Hippocampal formation (tissue), 2 donors: ENCODE data around the gene HEG1.
A peak's percentile ranks its signal among the peaks of the same experiment; 100 is the strongest.
"Not testable (repeated sequence)": the region's sequence is repeated elsewhere in the genome, so short reads cannot be mapped to it uniquely, and the experiment has no call there.

Experiments
- DNase-seq, 2 donors: peaks; one replicate each; lab custom pipeline; 2025; lab: John Stamatoyannopoulos, UW

Gene HEG1, protein sequence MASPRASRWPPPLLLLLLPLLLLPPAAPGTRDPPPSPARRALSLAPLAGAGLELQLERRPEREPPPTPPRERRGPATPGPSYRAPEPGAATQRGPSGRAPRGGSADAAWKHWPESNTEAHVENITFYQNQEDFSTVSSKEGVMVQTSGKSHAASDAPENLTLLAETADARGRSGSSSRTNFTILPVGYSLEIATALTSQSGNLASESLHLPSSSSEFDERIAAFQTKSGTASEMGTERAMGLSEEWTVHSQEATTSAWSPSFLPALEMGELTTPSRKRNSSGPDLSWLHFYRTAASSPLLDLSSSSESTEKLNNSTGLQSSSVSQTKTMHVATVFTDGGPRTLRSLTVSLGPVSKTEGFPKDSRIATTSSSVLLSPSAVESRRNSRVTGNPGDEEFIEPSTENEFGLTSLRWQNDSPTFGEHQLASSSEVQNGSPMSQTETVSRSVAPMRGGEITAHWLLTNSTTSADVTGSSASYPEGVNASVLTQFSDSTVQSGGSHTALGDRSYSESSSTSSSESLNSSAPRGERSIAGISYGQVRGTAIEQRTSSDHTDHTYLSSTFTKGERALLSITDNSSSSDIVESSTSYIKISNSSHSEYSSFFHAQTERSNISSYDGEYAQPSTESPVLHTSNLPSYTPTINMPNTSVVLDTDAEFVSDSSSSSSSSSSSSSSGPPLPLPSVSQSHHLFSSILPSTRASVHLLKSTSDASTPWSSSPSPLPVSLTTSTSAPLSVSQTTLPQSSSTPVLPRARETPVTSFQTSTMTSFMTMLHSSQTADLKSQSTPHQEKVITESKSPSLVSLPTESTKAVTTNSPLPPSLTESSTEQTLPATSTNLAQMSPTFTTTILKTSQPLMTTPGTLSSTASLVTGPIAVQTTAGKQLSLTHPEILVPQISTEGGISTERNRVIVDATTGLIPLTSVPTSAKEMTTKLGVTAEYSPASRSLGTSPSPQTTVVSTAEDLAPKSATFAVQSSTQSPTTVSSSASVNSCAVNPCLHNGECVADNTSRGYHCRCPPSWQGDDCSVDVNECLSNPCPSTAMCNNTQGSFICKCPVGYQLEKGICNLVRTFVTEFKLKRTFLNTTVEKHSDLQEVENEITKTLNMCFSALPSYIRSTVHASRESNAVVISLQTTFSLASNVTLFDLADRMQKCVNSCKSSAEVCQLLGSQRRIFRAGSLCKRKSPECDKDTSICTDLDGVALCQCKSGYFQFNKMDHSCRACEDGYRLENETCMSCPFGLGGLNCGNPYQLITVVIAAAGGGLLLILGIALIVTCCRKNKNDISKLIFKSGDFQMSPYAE (N-terminal part only)

DNA sequence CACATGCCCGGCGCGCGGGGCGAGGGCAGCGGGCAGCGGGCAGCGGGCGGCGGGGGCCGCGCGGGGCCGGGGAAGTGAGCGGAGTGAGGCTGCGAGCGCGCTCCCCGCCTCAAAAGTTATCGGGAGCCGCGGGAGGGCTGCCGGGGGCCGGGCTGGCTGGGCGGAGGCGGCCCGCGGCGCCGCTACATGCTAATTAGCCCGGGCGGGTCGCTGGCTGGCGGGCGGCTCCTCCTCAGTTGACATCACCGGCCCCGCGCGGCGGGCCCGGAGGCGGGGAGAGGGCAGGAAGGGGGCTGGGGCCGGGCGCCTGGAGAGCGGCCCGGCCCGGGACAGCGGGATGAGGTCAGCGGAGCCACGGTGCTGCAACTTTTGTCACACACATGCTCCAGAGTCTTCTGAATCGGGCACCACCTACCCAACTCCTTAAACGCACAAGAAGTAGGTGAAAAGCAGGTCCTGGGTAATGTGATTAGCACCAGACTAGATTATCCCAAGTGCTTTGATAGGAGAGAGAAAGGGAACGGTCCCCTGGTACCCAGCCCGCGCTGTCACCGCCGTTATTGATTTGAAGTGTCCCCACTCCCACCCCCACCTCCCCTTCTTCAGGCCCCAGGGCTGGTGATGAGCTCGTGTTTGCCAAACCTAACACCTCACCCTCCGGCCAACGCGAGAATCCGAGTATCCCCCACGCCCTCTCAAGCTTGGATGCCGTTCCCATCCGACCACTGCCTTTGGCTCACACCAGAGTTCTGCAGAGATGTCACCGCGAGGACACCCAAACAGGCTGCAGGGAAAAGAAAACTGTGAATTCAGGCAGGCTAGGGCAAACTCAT, at the start of gene HEG1:
HEG1 (minus strand) TSS at position 85 of the 833 bp plus-strand sequence. CDS start 107 bp downstream, outside the sequence.
- peak; percentile 72 to 78 for DNase-seq

DNA sequence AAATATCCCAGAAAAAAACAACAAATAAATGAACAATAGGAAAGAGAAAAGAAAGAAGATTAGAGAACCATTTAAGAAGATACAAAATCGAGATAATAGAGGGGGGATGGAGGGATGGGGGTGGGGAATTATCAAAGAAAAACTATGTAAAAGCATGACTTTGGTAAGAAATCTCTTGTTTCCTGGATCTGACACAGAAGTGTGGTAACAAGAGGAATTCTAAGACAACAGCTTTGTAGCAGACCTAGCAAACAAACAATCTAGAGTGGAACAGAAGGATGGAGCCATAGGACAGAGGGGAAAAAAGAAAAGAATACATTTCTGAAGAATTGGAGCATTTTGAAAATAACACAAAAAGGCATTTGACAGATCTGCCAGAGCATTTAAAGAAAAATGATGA, 49.3 kb upstream of the HEG1 start:
- no peak for DNase-seq

DNA sequence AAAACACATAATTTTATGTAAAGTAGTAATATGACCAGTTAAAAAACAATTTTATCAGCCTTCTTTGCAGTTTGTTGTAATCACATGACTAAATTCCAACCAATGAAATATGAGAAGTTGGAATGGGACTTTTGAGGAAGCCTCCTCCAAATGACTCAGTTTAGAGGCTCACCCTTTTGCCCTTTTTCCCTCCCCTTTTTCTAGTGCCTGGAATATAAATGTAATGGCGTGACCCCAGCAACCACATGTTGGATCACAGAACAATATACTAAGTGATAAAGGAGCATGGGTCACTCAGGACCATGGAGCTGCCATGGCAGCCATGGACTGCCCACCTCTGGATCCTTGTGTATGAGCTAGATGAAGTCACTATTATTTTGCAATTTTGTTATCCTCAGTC, 48.8 kb upstream of the HEG1 start:
- DNase-seq, result no peak

DNA sequence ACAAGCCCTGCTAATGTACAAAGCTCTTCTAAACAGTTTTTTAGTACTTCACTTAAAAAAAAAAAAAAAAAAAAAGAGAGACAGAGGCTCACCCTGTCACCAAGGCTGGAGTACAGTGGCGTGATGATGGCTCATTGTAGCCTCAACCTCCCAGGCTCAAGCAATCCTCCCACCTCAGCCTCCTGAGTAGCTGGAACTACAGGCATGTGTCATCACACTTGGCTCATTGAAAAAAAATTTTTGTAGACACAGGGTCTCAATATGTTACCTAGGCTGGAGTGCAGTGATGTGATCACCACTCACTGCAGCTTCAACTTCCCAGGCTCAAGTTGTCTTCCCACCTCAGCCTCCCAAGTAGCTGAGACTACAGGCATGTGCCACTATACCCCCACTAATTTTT, 47.6 kb upstream of the HEG1 start:
- DNase-seq, result no peak

GRCh38 chr3:125102470-125102869, 46.7 kb upstream of the HEG1 start:
- no peak for DNase-seq

GRCh38 chr3:125098611-125099291, 43.0 kb upstream of the HEG1 start:
- DNase-seq, result no peak

- DNase-seq, result no peak
Observed at GRCh38 chr3:125090649-125091048, 34.9 kb upstream of the HEG1 start.

GRCh38 chr3:125087768-125088391, 32.1 kb upstream of the HEG1 start:
- DNase-seq, result no peak

GRCh38 chr3:125085166-125085565, 29.4 kb upstream of the HEG1 start:
- no peak for DNase-seq

DNA sequence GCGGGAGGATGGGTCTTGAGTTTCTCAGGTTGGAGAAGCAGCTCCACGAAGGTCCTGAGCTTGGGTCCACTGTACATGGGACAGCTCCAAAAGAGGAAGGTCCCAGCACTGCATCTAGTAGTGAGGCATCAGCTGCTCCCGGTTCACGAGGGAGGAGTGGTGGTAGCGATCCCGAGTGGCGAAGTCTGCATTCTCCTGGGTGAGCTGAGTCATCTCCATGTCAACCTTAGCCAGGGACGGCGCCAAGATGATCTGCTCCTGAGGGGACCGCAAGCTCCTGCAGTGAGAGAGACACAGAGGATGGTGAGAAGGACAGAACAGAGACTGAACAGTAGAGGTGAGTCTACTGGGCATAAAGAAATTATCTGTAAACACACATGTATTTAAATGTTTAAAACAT, 28.0 kb upstream of the HEG1 start:
- DNase-seq, result no peak

DNA sequence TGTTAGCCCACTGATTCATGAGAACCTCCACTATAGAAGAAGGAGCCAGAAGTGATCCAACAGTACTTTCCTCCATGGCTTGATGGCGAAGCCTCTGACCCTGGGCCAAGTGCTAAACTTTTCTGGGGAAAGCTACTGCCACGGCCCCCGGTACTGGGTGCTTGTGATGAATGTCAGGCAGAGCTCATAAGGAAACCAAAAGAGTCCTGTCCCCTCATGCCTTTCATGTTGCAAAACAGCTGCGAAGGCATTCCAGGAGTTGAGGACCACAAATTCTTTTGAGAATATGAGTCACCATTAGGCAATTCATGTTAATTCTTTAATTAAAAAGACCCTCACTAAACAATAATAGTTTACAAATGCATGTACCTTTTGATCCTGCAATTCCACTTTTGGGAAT, 26.5 kb upstream of the HEG1 start:
- DNase-seq, result not testable (repeated sequence)

DNA sequence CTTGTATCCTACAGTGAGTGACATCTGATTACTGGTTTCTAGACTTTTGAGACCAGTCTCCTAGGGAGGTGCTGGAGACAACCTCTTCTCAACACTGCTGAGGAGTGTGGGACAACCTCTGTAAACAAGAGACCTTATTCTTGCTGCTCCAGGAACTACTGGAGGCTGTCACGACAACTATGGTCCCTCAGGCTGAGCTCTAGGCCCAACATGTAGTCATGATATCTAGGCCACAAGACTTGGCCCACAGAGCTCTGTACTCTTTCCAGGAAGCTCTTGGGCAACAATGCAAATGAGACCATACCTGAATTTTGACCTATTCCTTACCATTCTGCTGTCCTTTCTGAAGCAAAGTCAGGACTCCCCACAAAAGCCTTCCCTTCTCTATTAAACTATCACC, 24.3 kb upstream of the HEG1 start:
- DNase-seq, result no peak

- DNase-seq, result no peak
Observed at GRCh38 chr3:125079675-125080045, 23.9 kb upstream of the HEG1 start.

DNA sequence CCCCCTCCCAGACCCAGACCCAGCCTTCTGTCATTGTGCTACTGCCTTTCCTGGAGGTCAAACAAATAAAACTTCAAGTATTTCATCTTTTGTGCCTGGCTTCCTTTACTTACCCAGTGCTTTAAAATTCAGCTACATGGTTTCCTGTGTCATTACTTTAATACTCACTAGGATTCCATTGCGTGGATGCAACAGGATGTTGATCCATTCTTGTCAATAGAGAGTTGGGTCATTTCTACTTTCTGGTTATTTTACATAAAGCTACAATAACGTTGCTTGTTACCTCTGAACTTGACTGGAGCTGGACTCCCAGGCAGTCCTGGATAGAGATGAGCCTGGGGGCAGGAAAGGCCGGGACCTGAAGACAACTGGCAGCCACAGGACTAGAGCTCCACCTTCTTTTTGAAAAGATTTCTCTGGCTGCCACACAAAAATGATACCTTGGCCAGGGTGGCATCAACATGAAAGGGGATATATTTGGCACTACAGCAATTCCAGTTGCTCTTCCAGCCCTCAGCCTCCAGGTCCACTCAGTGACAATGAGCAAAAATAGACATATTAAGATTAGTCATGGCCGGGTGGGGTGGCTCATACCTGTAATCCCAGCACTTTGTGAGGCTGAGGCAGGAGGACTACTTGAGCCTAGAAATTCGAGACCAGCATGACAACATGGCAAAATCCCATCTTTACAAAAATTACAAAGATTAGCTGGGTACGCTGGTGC, 23.3 kb upstream of the HEG1 start:
- DNase-seq, result no peak

DNA sequence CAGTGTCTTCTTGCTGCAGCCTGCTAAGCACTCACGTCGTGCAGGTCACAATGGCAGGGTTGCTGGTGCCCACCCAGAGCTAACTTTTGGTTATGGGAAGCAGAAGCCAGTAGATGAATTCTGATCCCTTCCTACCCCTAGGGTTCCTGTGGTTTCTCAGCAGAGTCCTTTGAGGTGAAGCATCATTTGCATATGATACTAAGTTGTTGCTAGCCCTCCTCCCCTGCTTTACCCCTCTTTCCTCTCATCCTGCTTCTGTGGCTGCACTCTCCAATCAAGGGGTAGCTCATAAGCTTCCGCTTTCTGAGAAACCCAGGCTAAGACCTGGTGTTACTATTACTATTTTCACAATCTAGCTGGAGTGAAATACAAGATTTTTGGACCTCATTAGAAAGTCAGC, 22.1 kb upstream of the HEG1 start:
- no peak for DNase-seq

DNA sequence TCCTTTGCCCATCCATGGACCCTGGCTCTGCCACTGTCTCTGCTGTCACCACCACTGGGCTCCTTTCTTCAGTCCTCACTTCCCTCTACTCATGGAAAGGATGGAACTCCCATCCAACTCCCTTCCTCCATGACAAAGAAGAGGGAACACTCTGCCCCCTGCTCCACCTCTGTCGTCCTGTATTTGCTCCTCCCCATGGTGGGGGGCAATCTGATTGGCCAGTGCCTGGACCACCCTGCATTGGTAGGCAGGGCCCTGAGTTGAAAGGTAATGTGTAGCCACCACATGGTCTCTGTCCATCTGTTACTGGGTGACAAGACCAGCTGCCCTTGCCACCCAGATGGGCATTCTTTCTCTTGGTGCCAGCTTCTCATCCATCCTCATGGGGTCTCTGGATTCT, 20.7 kb upstream of the HEG1 start:
- DNase-seq, result no peak

DNA sequence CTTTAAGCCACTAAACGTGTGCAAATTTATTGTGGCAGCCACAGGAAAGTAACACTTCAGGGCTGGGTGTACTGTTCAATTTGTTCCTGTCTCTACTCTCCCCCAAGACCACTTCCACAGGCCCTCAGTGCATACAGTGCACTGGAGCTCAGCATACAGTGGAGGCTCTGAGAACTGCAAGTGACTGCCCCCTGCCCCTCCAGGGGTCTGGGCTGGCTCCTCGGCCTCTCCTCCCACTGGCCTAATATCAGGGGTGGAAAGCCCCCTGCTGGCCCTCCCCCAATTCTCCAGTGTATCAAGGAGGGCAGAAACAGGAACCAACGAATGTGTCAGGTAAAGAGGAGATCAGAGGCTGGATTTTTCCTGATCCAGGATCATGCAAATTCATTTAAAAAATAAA, 19.9 kb upstream of the HEG1 start:
- DNase-seq, result no peak

GRCh38 chr3:125073390-125073905, 17.7 kb upstream of the HEG1 start:
- DNase-seq, result no peak

DNA sequence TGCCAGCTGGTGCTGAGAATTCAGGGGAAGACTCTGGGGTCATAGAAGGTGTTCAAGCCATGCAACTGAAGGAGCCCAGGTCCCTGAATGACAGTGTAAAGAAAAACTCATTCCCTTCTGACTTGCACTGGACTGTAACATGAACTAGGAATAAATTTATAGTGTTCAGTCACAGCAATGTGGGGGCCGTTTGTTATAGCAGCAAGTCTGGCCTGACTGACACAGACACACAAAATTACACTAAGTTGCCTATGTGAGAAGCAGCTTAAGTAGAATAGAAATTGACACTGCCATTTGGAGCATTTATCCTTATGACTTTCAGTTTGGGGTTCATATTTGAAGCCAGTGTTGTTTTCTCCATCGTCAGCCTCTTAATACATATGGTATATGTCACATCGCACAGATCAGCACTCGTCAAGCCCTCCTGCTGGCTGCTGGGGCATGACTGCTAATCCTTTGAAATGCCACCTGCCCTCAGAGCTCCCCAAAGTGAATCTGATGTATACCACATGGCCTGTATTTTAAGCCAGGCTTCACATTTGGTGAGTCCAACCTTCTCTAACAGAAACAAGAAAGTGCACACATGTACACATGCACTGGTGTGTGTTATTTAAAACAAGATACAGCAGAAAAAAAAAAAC, 17.1 kb upstream of the HEG1 start:
- no peak for DNase-seq
